ENCODE results near the gene CD53.
"Not testable (repeated sequence)": the region's sequence is repeated elsewhere in the genome, so short reads cannot be mapped to it uniquely, and the experiment has no call there.

Gene CD53

DNA sequence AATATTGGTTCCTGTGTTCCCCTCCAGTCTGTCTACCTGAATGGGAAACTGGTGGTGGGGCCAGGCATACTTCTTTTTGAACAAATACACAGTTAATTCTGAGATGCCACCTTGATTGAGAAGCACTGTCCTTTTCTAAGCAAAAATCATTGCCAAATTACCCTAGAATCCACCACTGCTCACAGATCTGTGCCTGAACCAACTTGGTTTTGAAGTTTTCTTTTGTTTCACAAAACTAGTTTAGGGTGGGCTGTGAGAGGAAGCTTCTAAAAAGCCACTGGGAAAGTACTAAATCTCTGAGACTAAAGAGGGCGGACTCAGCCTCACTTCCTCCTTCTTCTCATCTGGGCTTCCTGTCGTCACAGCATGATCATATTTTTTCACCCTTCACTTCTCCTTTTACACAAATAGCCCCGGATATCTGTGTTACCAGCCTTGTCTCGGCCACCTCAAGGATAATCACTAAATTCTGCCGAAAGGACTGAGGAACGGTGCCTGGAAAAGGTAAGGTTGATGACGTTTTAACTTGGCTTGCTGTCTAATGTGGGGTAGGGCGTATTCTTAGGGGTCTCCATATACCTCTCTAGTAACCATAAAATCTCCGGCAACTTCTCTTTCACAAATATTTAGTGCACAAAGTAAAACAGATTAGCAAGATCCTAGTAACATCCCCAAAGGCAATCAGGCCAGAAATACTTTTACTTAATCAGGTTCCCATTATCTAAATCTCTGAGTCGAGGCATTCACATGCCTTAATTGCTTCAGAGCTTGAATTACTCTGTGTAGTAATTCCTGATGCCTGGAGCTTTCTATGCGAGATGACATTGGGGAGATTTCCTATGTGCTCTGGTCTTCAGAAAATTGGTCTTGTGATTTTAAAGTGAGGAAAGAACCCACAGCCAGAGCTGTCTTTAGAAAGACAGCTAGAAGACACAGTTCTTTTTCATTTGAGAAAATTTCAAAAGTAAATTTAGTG lies at the start of gene CD53:
Gene CD53, plus strand, starts transcription at position 404 of the 976 bp plus-strand sequence. CDS start 18,261 bp downstream, outside the sequence.
- H3K4me3 ChIP-seq (ENCODE audit: low read depth, low read length), result peak within 1 kb of the TSS; percentile 82
- TF ChIP-seq CTCF (IDR thresholded peaks at IDR 0.05; ENCODE audit: insufficient read depth, low read depth, low read length, missing control alignments), result no peak
- DNase-seq (ENCODE audit: low read depth), result peak; percentile 89

- TF ChIP-seq CTCF (IDR thresholded peaks at IDR 0.05; ENCODE audit: insufficient read depth, low read depth, low read length, missing control alignments), result no peak
- DNase-seq (ENCODE audit: low read depth), result no peak
- no peak overlapping the region for H3K4me3 ChIP-seq (ENCODE audit: low read depth, low read length)
These were observed 48.8 kb upstream of the CD53 start for GRCh38 chr1:110824192-110824591.

DNA sequence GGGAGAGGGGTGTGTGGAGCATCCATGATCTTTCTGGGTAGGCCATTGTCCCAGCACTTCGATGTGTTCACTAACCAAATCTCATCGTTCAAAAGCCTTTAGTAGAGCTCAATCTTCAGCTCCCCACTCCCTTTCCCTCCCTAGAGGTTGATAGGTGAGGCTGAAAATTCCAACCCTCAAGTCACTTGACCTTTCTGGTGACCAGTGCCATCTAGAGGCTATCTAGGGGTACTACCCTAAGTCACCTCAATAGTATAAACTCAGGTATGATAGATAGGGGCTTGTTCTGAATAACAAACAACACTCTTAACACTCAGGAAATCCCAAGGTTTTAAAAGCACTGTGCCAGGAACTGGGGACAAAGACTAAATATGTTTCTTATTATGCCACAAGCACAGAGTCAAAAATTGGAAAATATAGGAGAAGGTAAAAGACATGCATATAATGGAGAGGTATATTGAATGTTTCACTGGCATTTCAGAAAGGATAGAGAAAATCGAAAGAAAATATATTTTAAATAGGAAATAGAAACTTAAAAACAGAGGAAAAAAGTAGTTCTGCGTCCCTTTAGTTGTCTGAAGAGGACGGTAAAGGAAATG lies 42.9 kb upstream of the CD53 start:
- no peak overlapping the region for H3K4me3 ChIP-seq (ENCODE audit: low read depth, low read length)
- DNase-seq (ENCODE audit: low read depth), result peak; percentile 75
- peak; percentile 90 for TF ChIP-seq CTCF (IDR thresholded peaks at IDR 0.05; ENCODE audit: insufficient read depth, low read depth, low read length, missing control alignments)

GRCh38 chr1:110833779-110834178 lies 39.2 kb upstream of the CD53 start:
- H3K4me3 ChIP-seq (ENCODE audit: low read depth, low read length); DNase-seq (ENCODE audit: low read depth): not testable (repeated sequence)

DNA sequence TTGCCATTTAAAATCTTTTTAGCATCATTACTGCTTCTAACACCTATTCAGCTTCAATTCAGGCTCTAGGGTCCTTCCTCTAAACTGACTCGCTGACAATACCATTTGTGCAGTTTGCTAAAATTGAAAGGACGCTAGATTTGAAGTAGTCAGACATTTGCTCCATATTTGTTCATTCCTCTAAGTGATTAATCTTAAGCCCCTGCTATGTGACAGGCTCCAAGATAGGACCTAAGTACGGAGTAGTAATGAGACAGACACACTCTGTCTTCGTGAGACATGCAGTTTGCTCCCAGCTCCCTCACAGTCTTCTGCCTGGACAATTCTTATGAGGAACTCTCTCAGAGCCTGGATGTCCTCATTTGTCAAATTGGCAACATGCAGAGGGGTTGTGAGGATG lies 26.1 kb upstream of the CD53 start:
- no peak overlapping the region for H3K4me3 ChIP-seq (ENCODE audit: low read depth, low read length)
- no peak for TF ChIP-seq CTCF (IDR thresholded peaks at IDR 0.05; ENCODE audit: insufficient read depth, low read depth, low read length, missing control alignments)
- DNase-seq (ENCODE audit: low read depth), result no peak

- DNase-seq (ENCODE audit: low read depth), result no peak
- no peak for TF ChIP-seq CTCF (IDR thresholded peaks at IDR 0.05; ENCODE audit: insufficient read depth, low read depth, low read length, missing control alignments)
- H3K4me3 ChIP-seq (ENCODE audit: low read depth, low read length), result no peak overlapping the region
These were observed 22.8 kb upstream of the CD53 start for GRCh38 chr1:110850145-110850544.

GRCh38 chr1:110850627-110851026 lies 22.3 kb upstream of the CD53 start:
- no peak for DNase-seq (ENCODE audit: low read depth)
- no peak for TF ChIP-seq CTCF (IDR thresholded peaks at IDR 0.05; ENCODE audit: insufficient read depth, low read depth, low read length, missing control alignments)
- H3K4me3 ChIP-seq (ENCODE audit: low read depth, low read length), result no peak overlapping the region

Measured in GM12865 (cell line).